A549 (cell line): ENCODE results near the gene GON7.

ENCODE experiments used
- CTCF ChIP-seq: fragments of >200 bp; sonication (Bioruptor Twin); formaldehyde crosslinking; IDR thresholded peaks from 3 replicates; pipeline ENCODE4 v1.5.1; 2016
- JUN ChIP-seq, 2 experiments: fragments of >200 bp; sonication (Bioruptor Twin); formaldehyde crosslinking; IDR thresholded peaks; 2 replicates in 1 of 2; 3 replicates in 1 of 2; pipeline ENCODE4 v1.6.1; 2016 to 2017
- NPAS2 ChIP-seq: fragments of 250-450 bp; sonication (Bioruptor Pico); IDR thresholded peaks from 2 replicates; pipeline ENCODE4 v1.8.0; 2022; ENCODE audit warnings: mild to moderate bottlenecking, moderate library complexity, borderline replicate concordance
- POLR2A ChIP-seq: IDR thresholded peaks from 2 replicates; pipeline ENCODE4 v1.6.1; 2012; ENCODE audit warnings: mild to moderate bottlenecking, low read length

GRCh38 chr14:93185349-93185720, 21.5 kb downstream of the GON7 start:
- TF ChIP-seq CTCF (no peak), POLR2A (no peak), NPAS2 (CRISPR knock-in tag) (no peak), JUN (IDR thresholded peaks at IDR 0.05) (no peak)
